Osteocyte (in vitro differentiated cells): ENCODE results near the gene RIPOR2. TPM values are rescaled to one million over a fixed set of nuclear protein-coding genes. Genes with fewer than 3 reads are reported as not detected.
A peak's percentile ranks its signal among the peaks of the same experiment; 100 is the strongest.

Source experiments
- DNase-seq: peaks from one replicate; pipeline ENCODE4 v3.0.0; 2021; ENCODE audit warnings: mixed read lengths; ENCODE audit not compliant: unreplicated experiment; ENCODE audit errors: extremely low spot score
- H3K27ac Mint-ChIP-seq: one replicate; pipeline ENCODE4 v1.8.0; 2021; ENCODE audit warnings: mild to moderate bottlenecking, mixed read lengths; ENCODE audit not compliant: unreplicated experiment
- H3K27me3 Mint-ChIP-seq: one replicate; pipeline ENCODE4 v1.8.0; 2021; ENCODE audit warnings: mixed read lengths; ENCODE audit not compliant: unreplicated experiment
- H3K36me3 Mint-ChIP-seq: one replicate; pipeline ENCODE4 v1.8.0; 2021; ENCODE audit warnings: mixed read lengths; ENCODE audit not compliant: unreplicated experiment
- H3K4me1 Mint-ChIP-seq: one replicate; pipeline ENCODE4 v1.8.0; 2021; ENCODE audit warnings: mixed read lengths; ENCODE audit not compliant: unreplicated experiment
- H3K4me3 Mint-ChIP-seq: one replicate; pipeline ENCODE4 v1.8.0; 2021; ENCODE audit warnings: mild to moderate bottlenecking, moderate library complexity, mixed read lengths; ENCODE audit not compliant: unreplicated experiment
- H3K9me3 Mint-ChIP-seq: one replicate; pipeline ENCODE4 v1.8.0; 2021; ENCODE audit warnings: mixed read lengths; ENCODE audit not compliant: unreplicated experiment
- total RNA-seq: library from RNA; stranded (reverse); gene quantifications from 2 replicates; pipeline ENCODE4 v1.2.1, GENCODE V29; 2021
- TF ChIP-seq, protein P1 (sequence below): fragments of 200-600 bp; sonication (generic); IDR thresholded peaks from 2 replicates; pipeline ENCODE4 v1.5.0; 2021; ENCODE audit warnings: antibody characterized with exemption, mild to moderate bottlenecking, moderate library complexity

The RIPOR2 gene
- total RNA-seq, 1 donor from 2014 or later: 6.3 TPM

GRCh38 chr6:24829657-24830056, 106.1 kb downstream of the RIPOR2 start:
- TF ChIP-seq, protein P1, sequence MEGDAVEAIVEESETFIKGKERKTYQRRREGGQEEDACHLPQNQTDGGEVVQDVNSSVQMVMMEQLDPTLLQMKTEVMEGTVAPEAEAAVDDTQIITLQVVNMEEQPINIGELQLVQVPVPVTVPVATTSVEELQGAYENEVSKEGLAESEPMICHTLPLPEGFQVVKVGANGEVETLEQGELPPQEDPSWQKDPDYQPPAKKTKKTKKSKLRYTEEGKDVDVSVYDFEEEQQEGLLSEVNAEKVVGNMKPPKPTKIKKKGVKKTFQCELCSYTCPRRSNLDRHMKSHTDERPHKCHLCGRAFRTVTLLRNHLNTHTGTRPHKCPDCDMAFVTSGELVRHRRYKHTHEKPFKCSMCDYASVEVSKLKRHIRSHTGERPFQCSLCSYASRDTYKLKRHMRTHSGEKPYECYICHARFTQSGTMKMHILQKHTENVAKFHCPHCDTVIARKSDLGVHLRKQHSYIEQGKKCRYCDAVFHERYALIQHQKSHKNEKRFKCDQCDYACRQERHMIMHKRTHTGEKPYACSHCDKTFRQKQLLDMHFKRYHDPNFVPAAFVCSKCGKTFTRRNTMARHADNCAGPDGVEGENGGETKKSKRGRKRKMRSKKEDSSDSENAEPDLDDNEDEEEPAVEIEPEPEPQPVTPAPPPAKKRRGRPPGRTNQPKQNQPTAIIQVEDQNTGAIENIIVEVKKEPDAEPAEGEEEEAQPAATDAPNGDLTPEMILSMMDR: no peak
- H3K4me3 Mint-ChIP-seq: no peak overlapping the region
- H3K36me3 Mint-ChIP-seq: no peaks in the 10 kb centered on the region
- H3K4me1 Mint-ChIP-seq: peaks cover 45% of the 10 kb centered on the region
- no peaks in the 10 kb centered on the region for H3K27me3 Mint-ChIP-seq
- peak overlapping the region; percentile 15 for H3K27ac Mint-ChIP-seq
- DNase-seq: no peak
- no peaks in the 10 kb centered on the region for H3K9me3 Mint-ChIP-seq

DNA sequence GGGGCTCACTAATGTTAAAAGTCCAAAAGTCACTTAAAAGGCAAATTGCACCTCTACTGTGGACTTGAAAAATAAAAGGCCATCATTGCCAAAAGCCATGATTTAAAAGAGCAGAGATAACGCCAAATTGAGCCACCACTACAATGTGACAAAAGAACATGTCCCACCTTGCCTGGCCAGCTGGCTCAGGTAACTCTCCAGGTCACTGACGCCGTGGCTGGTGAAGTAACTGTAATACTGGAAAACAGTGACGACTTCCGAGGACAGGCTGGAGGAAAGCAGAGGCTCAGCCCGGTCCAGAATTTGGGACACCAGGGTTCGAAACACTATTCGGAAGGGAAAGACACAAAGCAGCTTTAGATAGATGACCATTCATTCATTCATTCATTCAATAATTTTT, 107.8 kb downstream of the RIPOR2 start:
- TF ChIP-seq, protein P1: no peak
- Mint-ChIP-seq H3K27ac (no peak overlapping the region), H3K4me1 (peaks cover 45% of the 10 kb centered on the region), H3K27me3 (no peaks in the 10 kb centered on the region), H3K4me3 (no peak overlapping the region), H3K36me3 (peaks cover 2% of the 10 kb centered on the region), H3K9me3 (no peaks in the 10 kb centered on the region)
- DNase-seq: no peak

GRCh38 chr6:24827162-24827561, 108.6 kb downstream of the RIPOR2 start:
- Mint-ChIP-seq H3K9me3 (no peaks in the 10 kb centered on the region), H3K4me3 (no peak overlapping the region), H3K4me1 (peaks cover 37% of the 10 kb centered on the region), H3K36me3 (peaks cover 2% of the 10 kb centered on the region), H3K27me3 (no peaks in the 10 kb centered on the region), H3K27ac (no peak overlapping the region)
- no peak for DNase-seq
- TF ChIP-seq, protein P1: peak; percentile 19

GRCh38 chr6:24825130-24825630, 110.6 kb downstream of the RIPOR2 start:
- Mint-ChIP-seq H3K36me3 (peaks cover 2% of the 10 kb centered on the region), H3K27ac (no peak overlapping the region), H3K4me1 (peaks cover 18% of the 10 kb centered on the region), H3K27me3 (no peaks in the 10 kb centered on the region), H3K9me3 (no peaks in the 10 kb centered on the region), H3K4me3 (no peak overlapping the region)
- DNase-seq: no peak
- TF ChIP-seq, protein P1: no peak

DNA sequence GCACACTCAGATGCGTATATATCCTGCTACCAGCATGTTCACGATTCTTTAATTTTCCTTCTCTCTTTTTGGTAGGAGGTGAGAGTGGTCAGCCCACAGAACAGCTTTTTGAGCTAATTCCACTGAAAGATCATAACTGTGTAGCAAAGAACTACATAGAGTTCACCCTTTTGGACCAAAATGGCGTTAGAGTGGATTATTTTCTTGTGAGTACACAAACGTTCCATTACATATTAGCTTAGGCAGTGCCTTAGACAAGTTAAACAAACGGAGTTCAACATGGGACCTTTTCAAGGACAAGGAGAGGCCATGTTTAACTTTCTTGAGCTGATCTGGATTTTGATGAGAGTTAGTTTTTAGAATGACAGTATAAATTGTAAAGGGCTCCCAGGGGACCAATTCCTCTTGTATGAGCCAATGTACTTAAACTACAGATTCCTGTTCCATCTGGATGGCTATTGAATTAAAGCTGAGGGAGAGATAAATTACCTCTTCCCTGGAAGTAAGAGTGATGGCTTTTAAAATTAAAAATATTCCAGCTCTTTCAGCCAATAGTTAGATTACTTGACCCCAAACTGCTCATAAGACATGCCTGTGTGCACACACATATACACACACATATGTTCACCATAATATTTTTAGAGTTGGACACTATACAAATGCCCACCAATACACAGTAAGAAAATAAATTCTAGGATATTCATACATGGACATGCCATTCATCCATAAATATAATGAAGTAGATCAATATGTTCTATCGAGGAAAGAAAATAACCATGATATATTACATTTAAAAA, 111.4 kb downstream of the RIPOR2 start:
- no peaks in the 10 kb centered on the region for H3K9me3 Mint-ChIP-seq
- DNase-seq: no peak
- no peak overlapping the region for H3K4me3 Mint-ChIP-seq
- H3K27ac Mint-ChIP-seq: peak overlapping the region; percentile 74
- TF ChIP-seq, protein P1: no peak
- peaks cover 2% of the 10 kb centered on the region for H3K36me3 Mint-ChIP-seq
- H3K4me1 Mint-ChIP-seq: peaks cover 11% of the 10 kb centered on the region
- H3K27me3 Mint-ChIP-seq: no peaks in the 10 kb centered on the region
